GM19463 (cell line): Measurements from ENCODE around the gene TSPAN17.

Experiments
- ATAC-seq: cut with Tn5 transposase; IDR thresholded peaks from one replicate; pipeline ENCODE4 v1.9.1; 2021; ENCODE audit warnings: mild to moderate bottlenecking, moderate library complexity; ENCODE audit not compliant: unreplicated experiment

TSPAN17 gene

GRCh38 chr5:176658817-176659511, 11.7 kb downstream of the TSPAN17 start:
- ATAC-seq = no peak

GRCh38 chr5:176659512-176659839, 12.2 kb downstream of the TSPAN17 start:
- no peak for ATAC-seq

GRCh38 chr5:176659860-176660461, 12.7 kb downstream of the TSPAN17 start:
- no peak for ATAC-seq

- ATAC-seq = peak; percentile 28
Observed at GRCh38 chr5:176660530-176660859, 13.2 kb downstream of the TSPAN17 start.

- peak; percentile 62 for ATAC-seq
Observed at GRCh38 chr5:176660860-176661641, 13.8 kb downstream of the TSPAN17 start.

GRCh38 chr5:176661676-176662075, 14.4 kb downstream of the TSPAN17 start:
- no peak for ATAC-seq

- no peak for ATAC-seq
Observed at GRCh38 chr5:176662371-176663333, 15.4 kb downstream of the TSPAN17 start.

- no peak for ATAC-seq
Observed at GRCh38 chr5:176663566-176663965, 16.3 kb downstream of the TSPAN17 start.

GRCh38 chr5:176664479-176664878, 17.2 kb downstream of the TSPAN17 start:
- no peak for ATAC-seq

GRCh38 chr5:176664886-176665285, 17.6 kb downstream of the TSPAN17 start:
- no peak for ATAC-seq

GRCh38 chr5:176665517-176665916, 18.2 kb downstream of the TSPAN17 start:
- ATAC-seq = no peak

GRCh38 chr5:176667637-176668036, 20.4 kb downstream of the TSPAN17 start:
- no peak for ATAC-seq

GRCh38 chr5:176670449-176670848, 23.2 kb downstream of the TSPAN17 start:
- ATAC-seq = no peak

- ATAC-seq = no peak
Observed at GRCh38 chr5:176671399-176671798, 24.1 kb downstream of the TSPAN17 start.

- no peak for ATAC-seq
Observed at GRCh38 chr5:176671890-176672747, 24.8 kb downstream of the TSPAN17 start.

- no peak for ATAC-seq
Observed at GRCh38 chr5:176673651-176674583, 26.6 kb downstream of the TSPAN17 start.

GRCh38 chr5:176674799-176675198, 27.5 kb downstream of the TSPAN17 start:
- no peak for ATAC-seq

- ATAC-seq = no peak
Observed at GRCh38 chr5:176675676-176676360, 28.5 kb downstream of the TSPAN17 start.
